GM12891 (cell line): ENCODE measurements around the gene DGCR2.
"Not testable (repeated sequence)": the region's sequence is repeated elsewhere in the genome, so short reads cannot be mapped to it uniquely, and the experiment has no call there.

Source experiments
- POLR2A ChIP-seq: IDR thresholded peaks from 2 replicates; pipeline ENCODE4 v1.6.1; 2011; ENCODE audit warnings: low read depth, low read length, control low read depth
- POU2F2 ChIP-seq: IDR thresholded peaks from 2 replicates; pipeline ENCODE4 v1.6.1; 2011; ENCODE audit warnings: low read depth, mild to moderate bottlenecking, control low read depth, low read length, moderate library complexity
- TAF1 ChIP-seq: IDR thresholded peaks from 2 replicates; pipeline ENCODE4 v1.6.1; 2011; ENCODE audit warnings: low read depth, low read length, control low read depth

DNA sequence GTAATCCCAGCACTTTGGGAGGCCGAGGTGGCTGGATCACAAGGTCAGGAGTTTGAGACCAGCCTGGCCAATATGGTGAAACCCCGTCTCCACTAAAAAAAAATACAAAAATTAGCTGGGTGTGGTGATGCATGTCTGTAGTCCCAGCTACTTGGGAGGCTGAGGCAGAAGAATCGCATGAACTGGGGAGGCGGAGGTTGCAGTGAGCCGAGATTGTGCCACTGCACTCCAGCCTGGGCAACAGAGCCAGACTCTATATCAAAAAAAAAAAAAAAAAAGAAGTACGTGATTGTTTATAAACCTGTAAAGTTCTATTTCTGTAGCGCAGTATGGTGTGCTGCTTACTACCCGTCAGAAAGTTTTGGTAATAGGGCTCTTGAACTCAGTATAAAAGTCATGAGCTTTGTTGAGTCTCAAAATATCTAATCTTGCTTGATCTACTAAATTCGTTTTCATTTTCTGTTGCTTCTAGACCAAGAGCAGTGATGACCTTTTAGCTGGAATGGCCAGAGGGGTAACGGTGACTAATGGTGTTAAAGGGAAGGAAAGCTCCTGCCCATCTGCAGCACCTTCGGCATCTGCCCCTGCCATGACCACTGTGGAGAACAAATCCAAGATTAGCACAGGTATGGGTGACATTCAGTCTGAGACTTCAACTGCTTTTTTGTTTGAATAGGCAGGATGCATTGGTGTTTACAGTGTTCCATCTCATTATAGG, 108.2 kb downstream of the DGCR2 start:
- TF ChIP-seq TAF1, POU2F2, POLR2A: not testable (repeated sequence)
